ENCODE measurements around the gene GABPB1.
A peak's percentile ranks its signal among the peaks of the same experiment; 100 is the strongest.

Gene GABPB1

DNA sequence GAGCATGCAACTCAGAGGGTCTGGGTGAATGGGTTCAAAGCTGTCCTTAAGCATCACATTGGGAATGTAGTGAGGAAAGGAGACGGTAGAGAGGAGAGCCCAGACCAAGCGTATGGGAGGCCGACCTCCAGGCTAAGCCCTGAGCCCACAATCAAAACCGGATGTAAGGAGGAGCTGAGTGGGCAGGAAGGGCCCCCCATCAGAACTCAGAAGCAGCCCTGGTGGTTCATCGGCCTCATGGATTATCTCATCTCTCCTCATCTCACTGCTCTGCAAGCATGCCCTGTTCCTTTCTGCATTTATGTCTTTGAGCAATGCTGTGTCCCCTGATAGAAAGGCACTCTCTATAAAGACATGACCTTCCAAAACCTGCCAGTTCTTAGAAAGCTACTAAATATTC lies 95.7 kb downstream of the GABPB1 start:
- in situ Hi-C loops (cut with HindIII; ENCODE audit: low pct_ligation_motif_present, low sequenced_read_pairs): no loop called here
- DNase-seq: no peak
- Histone ChIP-seq H3K4me3 (ENCODE audit: low read depth, low read length) (no peak overlapping the region), H3K27me3 (replicated peaks) (no peaks in the 10 kb centered on the region), H3K27ac (no peak overlapping the region), H3K36me3 (replicated peaks) (no peaks in the 10 kb centered on the region)
- TF ChIP-seq, protein P1, sequence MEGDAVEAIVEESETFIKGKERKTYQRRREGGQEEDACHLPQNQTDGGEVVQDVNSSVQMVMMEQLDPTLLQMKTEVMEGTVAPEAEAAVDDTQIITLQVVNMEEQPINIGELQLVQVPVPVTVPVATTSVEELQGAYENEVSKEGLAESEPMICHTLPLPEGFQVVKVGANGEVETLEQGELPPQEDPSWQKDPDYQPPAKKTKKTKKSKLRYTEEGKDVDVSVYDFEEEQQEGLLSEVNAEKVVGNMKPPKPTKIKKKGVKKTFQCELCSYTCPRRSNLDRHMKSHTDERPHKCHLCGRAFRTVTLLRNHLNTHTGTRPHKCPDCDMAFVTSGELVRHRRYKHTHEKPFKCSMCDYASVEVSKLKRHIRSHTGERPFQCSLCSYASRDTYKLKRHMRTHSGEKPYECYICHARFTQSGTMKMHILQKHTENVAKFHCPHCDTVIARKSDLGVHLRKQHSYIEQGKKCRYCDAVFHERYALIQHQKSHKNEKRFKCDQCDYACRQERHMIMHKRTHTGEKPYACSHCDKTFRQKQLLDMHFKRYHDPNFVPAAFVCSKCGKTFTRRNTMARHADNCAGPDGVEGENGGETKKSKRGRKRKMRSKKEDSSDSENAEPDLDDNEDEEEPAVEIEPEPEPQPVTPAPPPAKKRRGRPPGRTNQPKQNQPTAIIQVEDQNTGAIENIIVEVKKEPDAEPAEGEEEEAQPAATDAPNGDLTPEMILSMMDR (IDR thresholded peaks at IDR 0.05; ENCODE audit: low read depth, low read length, missing control alignments): no peak

DNA sequence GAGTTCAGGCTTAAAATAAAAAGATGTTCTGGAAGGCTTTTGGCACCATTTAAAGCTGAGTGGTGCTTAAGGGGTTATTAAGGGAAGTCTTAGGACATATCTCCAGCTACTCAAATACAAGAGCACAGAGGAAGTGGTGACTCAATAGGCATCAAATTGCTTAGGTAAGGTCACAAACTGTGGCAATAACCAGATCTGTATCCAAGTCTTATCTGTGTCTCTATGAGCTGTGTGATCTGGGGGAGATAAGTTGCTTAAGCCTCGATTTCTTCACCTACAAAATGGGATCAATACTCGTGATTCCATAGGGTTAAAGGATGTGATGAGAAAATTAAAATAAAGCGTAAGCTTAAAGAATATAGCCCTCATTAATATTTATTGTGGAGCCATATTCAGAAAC lies 97.1 kb downstream of the GABPB1 start:
- in situ Hi-C loops (cut with HindIII; ENCODE audit: low pct_ligation_motif_present, low sequenced_read_pairs): no loop called here
- no peaks in the 10 kb centered on the region for H3K36me3 ChIP-seq (replicated peaks)
- no peak overlapping the region for H3K27ac ChIP-seq
- H3K4me3 ChIP-seq (ENCODE audit: low read depth, low read length): no peak overlapping the region
- peak; percentile 66 for DNase-seq
- H3K27me3 ChIP-seq (replicated peaks): no peaks in the 10 kb centered on the region
- TF ChIP-seq, protein P1 (IDR thresholded peaks at IDR 0.05; ENCODE audit: low read depth, low read length, missing control alignments): no peak

DNA sequence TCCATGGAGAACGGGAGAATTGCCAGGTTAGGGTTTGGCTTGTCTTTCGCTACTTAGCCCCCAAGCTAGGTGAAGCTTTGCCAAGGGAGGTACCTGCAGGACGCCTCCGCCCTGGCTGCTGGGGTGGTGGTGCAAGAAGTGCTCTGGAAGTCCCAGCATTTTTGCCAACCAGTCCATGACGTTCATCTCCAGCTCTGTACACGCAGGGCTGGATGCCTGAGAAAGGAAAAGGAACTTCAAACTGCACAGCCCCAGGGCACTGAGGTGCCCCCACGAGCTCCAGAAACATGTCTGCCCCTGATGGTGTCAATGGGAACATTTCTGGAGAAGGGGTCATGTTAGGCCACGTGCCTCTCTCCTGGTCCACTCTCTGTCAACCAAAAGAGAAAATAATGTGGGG lies 97.7 kb downstream of the GABPB1 start:
- Histone ChIP-seq H3K36me3 (replicated peaks) (no peaks in the 10 kb centered on the region), H3K27me3 (replicated peaks) (no peaks in the 10 kb centered on the region), H3K4me3 (ENCODE audit: low read depth, low read length) (no peak overlapping the region), H3K27ac (no peak overlapping the region)
- DNase-seq: no peak
- in situ Hi-C loops (cut with HindIII; ENCODE audit: low pct_ligation_motif_present, low sequenced_read_pairs): no loop called here
- TF ChIP-seq, protein P1 (IDR thresholded peaks at IDR 0.05; ENCODE audit: low read depth, low read length, missing control alignments): no peak

GRCh38 chr15:50256188-50257041 lies 98.6 kb downstream of the GABPB1 start:
- Histone ChIP-seq H3K27me3 (replicated peaks) (peaks cover under 1% of the 10 kb centered on the region), H3K36me3 (replicated peaks) (no peaks in the 10 kb centered on the region), H3K4me3 (ENCODE audit: low read depth, low read length) (no peak overlapping the region), H3K27ac (no peak overlapping the region)
- in situ Hi-C loops (cut with HindIII; ENCODE audit: low pct_ligation_motif_present, low sequenced_read_pairs): no loop called here
- DNase-seq: peak; percentile 78
- TF ChIP-seq, protein P1 (IDR thresholded peaks at IDR 0.05; ENCODE audit: low read depth, low read length, missing control alignments): no peak

DNA sequence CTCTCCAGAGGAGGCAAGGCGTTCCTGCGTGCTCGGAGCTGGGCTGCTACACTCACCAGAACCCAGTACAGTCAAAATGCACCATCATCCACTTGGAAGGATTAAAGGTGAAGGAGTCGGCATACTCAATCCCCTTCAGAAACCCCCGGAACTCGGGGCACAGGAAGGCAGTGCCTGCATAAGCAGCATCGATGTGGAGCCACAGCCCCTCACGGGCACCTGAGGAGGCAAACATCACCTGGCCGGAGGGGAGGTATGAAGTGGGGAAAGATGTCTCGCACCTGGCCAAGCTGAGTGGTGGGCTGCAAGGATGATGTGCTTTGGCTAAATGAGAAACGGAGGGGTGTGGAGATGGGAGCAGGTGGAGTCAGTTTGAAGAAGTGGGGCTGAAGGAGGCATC lies 102.4 kb downstream of the GABPB1 start:
- H3K36me3 ChIP-seq (replicated peaks): no peaks in the 10 kb centered on the region
- TF ChIP-seq, protein P1 (IDR thresholded peaks at IDR 0.05; ENCODE audit: low read depth, low read length, missing control alignments): no peak
- H3K27me3 ChIP-seq (replicated peaks): peaks cover 5% of the 10 kb centered on the region
- in situ Hi-C loops (cut with HindIII; ENCODE audit: low pct_ligation_motif_present, low sequenced_read_pairs): no loop called here
- H3K4me3 ChIP-seq (ENCODE audit: low read depth, low read length): no peak overlapping the region
- no peak for DNase-seq
- no peak overlapping the region for H3K27ac ChIP-seq

Measured in brain microvascular endothelial cell (primary cell).